GM18499 (cell line): ENCODE data around the gene FAM193B.

Experiments
- ATAC-seq: cut with Tn5 transposase; IDR thresholded peaks from one replicate; pipeline ENCODE4 v1.9.1; 2021; ENCODE audit warnings: moderate number of reproducible peaks; ENCODE audit not compliant: insufficient read depth, unreplicated experiment

FAM193B gene

DNA sequence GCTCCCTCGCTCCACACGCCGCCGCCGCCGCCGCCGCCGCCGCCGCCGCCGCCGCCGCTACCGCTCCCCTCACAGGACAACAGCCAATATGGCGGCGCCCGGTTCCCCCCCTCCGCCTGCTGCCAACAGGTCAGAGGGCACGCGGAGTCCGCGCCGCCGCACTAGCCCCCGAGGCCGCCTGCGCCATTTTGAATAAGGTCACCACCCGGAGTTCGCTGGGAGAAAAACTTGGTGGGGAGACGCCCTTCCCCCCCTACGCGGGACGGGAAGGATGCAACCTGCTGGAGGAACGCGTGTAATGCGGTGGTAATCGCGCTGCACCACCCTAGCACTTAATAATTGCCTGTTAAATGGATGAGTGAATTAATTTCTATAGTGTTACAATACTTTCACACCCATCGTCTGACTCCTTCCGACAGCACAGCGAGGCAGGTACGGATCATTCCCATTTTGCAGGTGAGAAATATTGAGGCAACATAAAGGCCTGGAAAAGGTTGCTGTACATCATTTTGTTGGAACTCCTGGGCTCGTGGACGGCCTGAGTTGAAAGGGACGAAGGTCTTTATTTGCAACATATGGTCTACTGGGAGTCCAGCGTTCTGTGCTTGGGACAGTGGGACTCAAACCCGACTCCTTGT lies at the start of gene FAM193B:
FAM193B (minus strand) TSS at position 90 of the 638 bp plus-strand sequence. CDS start 105 bp downstream, outside the sequence.
- peak; percentile 53 for ATAC-seq

DNA sequence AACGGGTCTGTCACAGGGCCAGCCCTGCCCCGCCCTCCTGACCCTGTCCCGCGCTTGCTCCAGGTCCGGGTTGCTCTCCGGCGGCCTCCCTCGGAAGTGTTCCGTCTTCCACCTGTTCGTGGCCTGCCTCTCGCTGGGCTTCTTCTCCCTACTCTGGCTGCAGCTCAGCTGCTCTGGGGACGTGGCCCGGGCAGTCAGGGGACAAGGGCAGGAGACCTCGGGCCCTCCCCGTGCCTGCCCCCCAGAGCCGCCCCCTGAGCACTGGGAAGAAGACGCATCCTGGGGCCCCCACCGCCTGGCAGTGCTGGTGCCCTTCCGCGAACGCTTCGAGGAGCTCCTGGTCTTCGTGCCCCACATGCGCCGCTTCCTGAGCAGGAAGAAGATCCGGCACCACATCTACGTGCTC lies 49.8 kb upstream of the FAM193B start:
- ATAC-seq = no peak

- ATAC-seq = no peak
Observed at GRCh38 chr5:177603631-177604030, 49.3 kb upstream of the FAM193B start.

GRCh38 chr5:177602458-177602830 lies 48.1 kb upstream of the FAM193B start:
- ATAC-seq = no peak

DNA sequence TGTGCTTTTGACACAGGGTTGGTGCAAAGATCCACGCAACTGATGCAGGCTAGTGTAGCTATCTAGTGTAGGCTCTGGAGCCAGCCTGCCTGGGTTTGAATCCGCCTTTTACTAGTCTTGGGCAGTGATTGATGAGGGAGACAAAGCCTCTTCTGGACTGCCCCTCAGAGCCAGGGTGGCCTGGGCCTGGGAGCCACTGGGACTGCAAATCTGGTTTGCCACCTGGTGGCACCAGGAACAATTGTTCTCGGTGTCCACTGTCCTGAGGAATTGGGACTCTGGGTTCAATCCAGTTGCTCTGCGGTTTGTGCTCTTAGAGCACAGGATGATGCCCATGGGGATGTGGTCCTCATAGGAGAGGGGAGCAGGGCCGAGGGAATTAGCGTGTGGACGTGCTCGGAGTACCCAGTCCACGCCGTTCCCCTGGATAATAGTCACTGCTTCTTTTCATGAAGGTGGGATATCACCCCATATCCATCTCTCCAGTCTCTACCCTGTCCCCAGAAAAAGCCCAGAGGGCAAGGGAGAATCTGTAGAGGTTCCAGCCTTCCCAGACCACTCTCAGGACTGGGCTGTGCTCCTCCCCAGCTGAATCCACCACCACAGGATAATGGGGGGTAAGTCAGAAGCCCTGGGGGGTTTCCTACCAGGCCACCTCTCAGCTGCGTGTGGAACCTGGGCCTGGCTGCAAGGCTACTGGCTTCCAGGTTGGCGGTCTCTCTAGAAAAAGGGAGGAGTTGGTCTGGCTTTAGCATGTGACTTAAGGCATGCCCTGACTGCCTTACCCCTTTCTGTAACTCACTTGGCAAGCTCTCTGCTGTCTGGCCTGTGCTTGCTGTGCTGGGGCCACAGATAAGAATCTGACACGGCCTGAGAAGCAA lies 47.5 kb upstream of the FAM193B start:
- no peak for ATAC-seq

- ATAC-seq = no peak
Observed at GRCh38 chr5:177601126-177601525, 46.8 kb upstream of the FAM193B start.

- no peak for ATAC-seq
Observed at GRCh38 chr5:177600508-177601018, 46.2 kb upstream of the FAM193B start.

GRCh38 chr5:177599731-177600507 lies 45.6 kb upstream of the FAM193B start, which contains the start of gene B4GALT7:
TSS of gene B4GALT7 (plus strand) at chr5:177600132. CDS start at chr5:177600211, 79 bp downstream.
- ATAC-seq = peak; percentile 52

DNA sequence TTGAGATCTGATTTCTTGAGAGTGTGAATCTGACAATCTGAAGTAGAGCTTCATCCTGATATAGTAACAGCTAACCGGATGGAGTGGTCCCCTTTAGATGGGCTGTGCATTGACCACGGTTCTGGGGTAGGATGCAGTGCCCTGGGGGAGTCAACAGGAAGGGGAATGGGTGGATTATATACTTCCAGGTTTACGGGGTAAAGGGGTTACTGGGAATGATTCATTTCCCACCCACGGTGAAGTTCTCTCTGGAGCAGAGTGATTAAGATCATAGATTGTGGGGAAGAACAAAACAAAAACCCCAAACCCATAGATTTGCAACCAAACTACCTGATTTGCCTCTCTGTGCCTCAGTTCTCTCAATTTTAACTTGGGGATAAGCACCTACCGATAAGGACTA lies 44.1 kb upstream of the FAM193B start:
- no peak for ATAC-seq

GRCh38 chr5:177596775-177597238 lies 42.4 kb upstream of the FAM193B start:
- no peak for ATAC-seq

- ATAC-seq = no peak
Observed at GRCh38 chr5:177595991-177596774, 41.8 kb upstream of the FAM193B start.

- ATAC-seq = no peak
Observed at GRCh38 chr5:177595026-177595585, 40.7 kb upstream of the FAM193B start.

DNA sequence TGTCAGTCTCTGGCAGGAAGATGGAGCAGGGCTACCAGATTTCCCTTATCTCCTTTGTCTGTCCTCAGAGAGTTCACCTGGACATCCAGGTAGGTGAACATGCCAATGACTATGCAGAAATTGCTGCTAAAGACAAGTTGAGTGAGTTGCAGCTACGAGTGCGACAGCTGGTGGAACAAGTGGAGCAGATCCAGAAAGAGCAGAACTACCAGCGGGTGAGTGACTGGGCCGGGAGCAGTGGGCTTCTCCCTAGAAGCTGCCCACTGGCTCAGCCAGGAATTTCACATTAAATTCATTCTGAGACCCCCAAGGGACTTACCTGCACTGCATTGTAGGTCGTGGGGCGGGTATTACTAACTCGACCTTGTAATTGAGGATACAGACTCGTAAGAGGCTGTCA lies 39.7 kb upstream of the FAM193B start:
- ATAC-seq = no peak

- no peak for ATAC-seq
Observed at GRCh38 chr5:177593511-177593910, 39.1 kb upstream of the FAM193B start.

GRCh38 chr5:177592905-177593304 lies 38.5 kb upstream of the FAM193B start:
- ATAC-seq = no peak

DNA sequence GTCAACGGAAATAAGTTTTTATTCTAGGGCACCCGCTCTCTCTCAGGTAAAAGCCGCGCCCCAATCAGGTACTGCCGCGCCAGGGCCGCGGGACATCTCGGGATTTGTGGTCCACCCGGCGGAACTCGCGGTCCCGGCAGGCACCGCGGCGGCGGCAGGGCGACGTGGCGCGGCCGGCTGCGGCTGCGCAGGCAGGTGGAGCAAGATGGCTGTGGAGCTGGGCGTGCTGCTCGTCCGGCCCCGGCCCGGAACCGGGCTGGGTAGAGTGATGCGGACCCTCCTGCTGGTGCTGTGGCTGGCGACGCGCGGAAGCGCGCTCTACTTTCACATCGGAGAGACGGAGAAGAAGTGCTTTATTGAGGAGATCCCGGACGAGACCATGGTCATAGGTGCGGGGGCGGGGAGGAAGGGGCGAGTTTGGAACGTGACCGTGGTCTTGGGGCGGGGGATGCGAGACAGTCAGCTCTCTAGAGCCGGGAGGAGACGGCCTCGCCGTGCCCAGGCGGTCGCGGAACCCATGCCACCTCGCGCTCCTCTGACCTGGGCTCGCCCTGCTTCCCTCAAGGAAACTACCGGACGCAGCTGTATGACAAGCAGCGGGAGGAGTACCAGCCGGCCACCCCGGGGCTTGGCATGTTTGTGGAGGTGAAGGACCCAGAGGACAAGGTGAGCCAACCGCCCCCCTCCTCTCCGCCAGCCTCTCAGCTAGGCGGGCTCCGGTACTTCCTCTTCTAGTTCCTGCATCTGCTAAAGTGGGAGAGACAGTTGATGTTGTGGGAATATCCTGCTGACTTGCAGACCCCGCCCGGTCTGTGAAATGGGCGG lies 37.9 kb upstream of the FAM193B start, which contains the start of gene TMED9:
TMED9 (plus strand) TSS at position 194 of the 825 bp plus-strand sequence; CDS start at position 206, 12 bp downstream.
- peak; percentile 72 for ATAC-seq

- ATAC-seq = no peak
Observed at GRCh38 chr5:177591690-177592009, 37.3 kb upstream of the FAM193B start.

DNA sequence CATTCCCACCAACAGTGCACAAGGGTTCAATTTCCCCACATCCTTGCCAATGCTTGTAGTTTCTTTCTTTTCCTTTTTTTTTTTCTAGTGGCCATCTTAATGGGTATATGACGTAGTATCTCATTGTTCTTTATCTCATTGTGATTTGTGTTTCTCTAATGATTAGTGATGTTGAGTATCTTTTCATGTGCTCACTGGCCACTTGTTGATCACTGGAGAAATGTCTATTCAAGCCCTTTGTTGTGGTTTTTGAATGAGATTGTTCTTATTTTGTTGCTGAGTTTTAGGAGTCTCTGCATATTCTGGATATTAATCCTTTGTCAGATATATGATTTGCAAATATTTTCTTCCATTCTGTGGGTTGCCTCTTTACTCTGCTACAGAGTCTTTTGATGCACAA lies 36.0 kb upstream of the FAM193B start:
- ATAC-seq = no peak
